Stimulated activated CD4-positive, alpha-beta T cell treated with anti-CD3 and anti-CD28 coated beads, Interleukin-12 subunit alpha, Interleukin-12 subunit beta, amount 100 ng/mL, for 4 hours (primary cell): ENCODE measurements around the gene FGG.

Experiments used
- DNase-seq: peaks from one replicate; pipeline ENCODE4 v3.0.0-alpha.2; 2020

The FGG gene

GRCh38 chr4:154612472-154613414 is at the start of gene FGG:
TSS of gene FGG (minus strand) at chr4:154612656. CDS start at chr4:154612609, 47 bp downstream.
- no peak for DNase-seq

GRCh38 chr4:154660052-154660451 is 47.6 kb upstream of the FGG start:
- DNase-seq: no peak

GRCh38 chr4:154658680-154659405 is 46.4 kb upstream of the FGG start:
- no peak for DNase-seq

GRCh38 chr4:154643493-154643892 is 31.0 kb upstream of the FGG start:
- no peak for DNase-seq

GRCh38 chr4:154642373-154643009 is 30.0 kb upstream of the FGG start:
- DNase-seq: no peak

GRCh38 chr4:154640999-154641398 is 28.5 kb upstream of the FGG start:
- DNase-seq: no peak

- DNase-seq: no peak
These were observed 21.6 kb upstream of the FGG start for GRCh38 chr4:154634058-154634457.

- DNase-seq: no peak
These were observed 19.4 kb upstream of the FGG start for GRCh38 chr4:154631828-154632227.

- no peak for DNase-seq
These were observed 17.9 kb upstream of the FGG start for GRCh38 chr4:154630324-154630723.

- peak; percentile 48 for DNase-seq
These were observed 14.5 kb upstream of the FGG start for GRCh38 chr4:154626793-154627484.

GRCh38 chr4:154625971-154626370 is 13.5 kb upstream of the FGG start:
- no peak for DNase-seq

GRCh38 chr4:154623995-154624394 is 11.5 kb upstream of the FGG start:
- no peak for DNase-seq

- no peak for DNase-seq
These were observed 11.0 kb upstream of the FGG start for GRCh38 chr4:154623436-154623835.

GRCh38 chr4:154622598-154622997 is 10.1 kb upstream of the FGG start:
- no peak for DNase-seq

- no peak for DNase-seq
These were observed 7.7 kb upstream of the FGG start for GRCh38 chr4:154620111-154620510.

GRCh38 chr4:154618708-154619315 is 6.4 kb upstream of the FGG start:
- peak; percentile 47 for DNase-seq

GRCh38 chr4:154617820-154618317 is 5.4 kb upstream of the FGG start:
- DNase-seq: no peak

- DNase-seq: no peak
These were observed 4.3 kb upstream of the FGG start for GRCh38 chr4:154616731-154617130.

- DNase-seq: no peak
These were observed 3.8 kb upstream of the FGG start for GRCh38 chr4:154616287-154616686.

GRCh38 chr4:154615211-154615610 is 2.8 kb upstream of the FGG start:
- no peak for DNase-seq

- DNase-seq: no peak
These were observed 1.9 kb upstream of the FGG start for GRCh38 chr4:154614306-154614705.

- no peak for DNase-seq
These were observed 623 bp downstream of the FGG start for GRCh38 chr4:154611833-154612232.
